MM.1S (cell line): ENCODE data around the gene PA2G4.

Experiments
- DNase-seq: peaks from one replicate; pipeline ENCODE4 v3.0.0-alpha.2; 2015
- H2AFZ ChIP-seq: fragments of 300-600 bp; sonication (generic); 2 replicates; pipeline ENCODE4 v1.6.0; 2016; ENCODE audit warnings: antibody characterized with exemption, low read length
- H3F3A ChIP-seq: fragments of 300-600 bp; sonication (generic); 2 replicates; pipeline ENCODE4 v1.6.1; 2016; ENCODE audit warnings: mild to moderate bottlenecking, antibody characterized with exemption, low read length, moderate library complexity, mixed read lengths; ENCODE audit not compliant: insufficient read depth
- H3K27ac ChIP-seq: fragments of 300-600 bp; sonication (generic); 2 replicates; pipeline ENCODE4 v1.5.1; 2016; ENCODE audit warnings: mild to moderate bottlenecking, low read length
- H3K27me3 ChIP-seq: fragments of 300-600 bp; sonication (generic); replicated peaks from 2 replicates; pipeline ENCODE4 v1.6.0; 2016; ENCODE audit warnings: low read length; ENCODE audit not compliant: insufficient read depth
- H3K36me3 ChIP-seq: fragments of 300-600 bp; sonication (generic); replicated peaks from 2 replicates; pipeline ENCODE4 v1.6.1; 2016; ENCODE audit warnings: mild to moderate bottlenecking, low read length, mixed read lengths; ENCODE audit not compliant: insufficient read depth
- H3K4me1 ChIP-seq: fragments of 300-600 bp; sonication (generic); 2 replicates; pipeline ENCODE4 v1.6.1; 2016; ENCODE audit warnings: low read length, mixed read lengths
- H3K4me2 ChIP-seq: fragments of 300-600 bp; sonication (generic); 2 replicates; pipeline ENCODE4 v1.6.0; 2016; ENCODE audit warnings: low read depth, low read length
- H3K4me3 ChIP-seq: fragments of 300-600 bp; sonication (generic); 2 replicates; pipeline ENCODE4 v1.5.1; 2016; ENCODE audit warnings: low read length, mixed read lengths
- H3K79me2 ChIP-seq: fragments of 300-600 bp; sonication (generic); 2 replicates; pipeline ENCODE4 v1.6.1; 2016; ENCODE audit warnings: mixed run types, low read length, mixed read lengths
- H3K9ac ChIP-seq: fragments of 300-600 bp; sonication (generic); 2 replicates; pipeline ENCODE4 v1.6.1; 2016; ENCODE audit warnings: low read length, mixed read lengths
- H3K9me2 ChIP-seq: fragments of 300-600 bp; sonication (generic); replicated peaks from 2 replicates; pipeline ENCODE4 v1.6.1; 2016; ENCODE audit warnings: mild to moderate bottlenecking, low read length, mixed read lengths; ENCODE audit not compliant: insufficient read depth
- H3K9me3 ChIP-seq: fragments of 300-600 bp; sonication (generic); replicated peaks from 2 replicates; pipeline ENCODE4 v1.6.1; 2016; ENCODE audit warnings: mild to moderate bottlenecking, low read length, mixed read lengths; ENCODE audit not compliant: insufficient read depth
- H4K20me1 ChIP-seq: fragments of 300-600 bp; sonication (generic); 2 replicates; pipeline ENCODE4 v1.6.1; 2016; ENCODE audit warnings: mild to moderate bottlenecking, low read length, moderate library complexity, mixed read lengths; ENCODE audit not compliant: insufficient read depth
- EZH2 ChIP-seq: fragments of 300-600 bp; sonication (generic); optimal IDR thresholded peaks from 2 replicates; pipeline ENCODE3; 2017; ENCODE audit warnings: low read depth, mild to moderate bottlenecking, antibody characterized with exemption, low read length, mixed read lengths
- EZH2phosphoT487 ChIP-seq: fragments of 300-600 bp; sonication (generic); IDR thresholded peaks from 2 replicates; pipeline ENCODE4 v1.6.1; 2018; ENCODE audit warnings: antibody characterized with exemption, low read length
- TF ChIP-seq, protein P1 (sequence below): fragments of 300-600 bp; sonication (generic); IDR thresholded peaks from 2 replicates; pipeline ENCODE4 v1.5.1; 2016; ENCODE audit warnings: antibody characterized with exemption, low read length, mixed read lengths

Gene PA2G4

DNA sequence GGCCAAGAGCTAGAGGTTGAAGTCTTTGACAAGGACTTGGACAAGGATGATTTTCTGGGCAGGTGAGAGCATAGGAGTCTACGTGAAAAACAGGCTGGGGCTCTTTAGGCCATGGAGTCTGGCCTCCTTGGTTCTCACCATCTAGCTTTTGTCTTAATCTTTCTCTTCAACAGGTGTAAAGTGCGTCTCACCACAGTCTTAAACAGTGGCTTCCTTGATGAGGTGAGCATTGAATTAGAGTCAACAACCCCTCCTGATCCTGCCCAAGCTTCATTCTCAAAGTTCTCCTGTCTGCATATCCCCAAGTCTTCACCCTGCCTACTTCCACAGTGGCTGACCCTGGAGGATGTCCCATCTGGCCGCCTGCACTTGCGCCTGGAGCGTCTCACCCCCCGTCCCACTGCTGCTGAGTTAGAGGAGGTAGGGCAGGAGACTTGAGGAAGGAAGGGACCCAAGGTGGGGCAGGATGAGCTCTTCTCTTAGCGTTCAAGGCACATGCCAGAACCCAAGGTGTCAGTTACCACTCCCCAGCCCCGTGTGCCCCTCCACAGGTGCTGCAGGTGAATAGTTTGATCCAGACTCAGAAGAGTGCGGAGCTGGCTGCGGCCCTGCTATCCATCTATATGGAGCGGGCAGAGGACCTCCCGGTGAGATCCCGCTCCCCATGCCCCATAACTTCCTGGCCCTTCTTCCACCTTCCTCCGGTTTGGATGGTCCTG, 33.7 kb downstream of the PA2G4 start:
- H3K36me3 ChIP-seq = no peaks in the 10 kb centered on the region; the same call in 1 of the 2 replicates
- H3K27ac ChIP-seq = no peak overlapping the region

DNA sequence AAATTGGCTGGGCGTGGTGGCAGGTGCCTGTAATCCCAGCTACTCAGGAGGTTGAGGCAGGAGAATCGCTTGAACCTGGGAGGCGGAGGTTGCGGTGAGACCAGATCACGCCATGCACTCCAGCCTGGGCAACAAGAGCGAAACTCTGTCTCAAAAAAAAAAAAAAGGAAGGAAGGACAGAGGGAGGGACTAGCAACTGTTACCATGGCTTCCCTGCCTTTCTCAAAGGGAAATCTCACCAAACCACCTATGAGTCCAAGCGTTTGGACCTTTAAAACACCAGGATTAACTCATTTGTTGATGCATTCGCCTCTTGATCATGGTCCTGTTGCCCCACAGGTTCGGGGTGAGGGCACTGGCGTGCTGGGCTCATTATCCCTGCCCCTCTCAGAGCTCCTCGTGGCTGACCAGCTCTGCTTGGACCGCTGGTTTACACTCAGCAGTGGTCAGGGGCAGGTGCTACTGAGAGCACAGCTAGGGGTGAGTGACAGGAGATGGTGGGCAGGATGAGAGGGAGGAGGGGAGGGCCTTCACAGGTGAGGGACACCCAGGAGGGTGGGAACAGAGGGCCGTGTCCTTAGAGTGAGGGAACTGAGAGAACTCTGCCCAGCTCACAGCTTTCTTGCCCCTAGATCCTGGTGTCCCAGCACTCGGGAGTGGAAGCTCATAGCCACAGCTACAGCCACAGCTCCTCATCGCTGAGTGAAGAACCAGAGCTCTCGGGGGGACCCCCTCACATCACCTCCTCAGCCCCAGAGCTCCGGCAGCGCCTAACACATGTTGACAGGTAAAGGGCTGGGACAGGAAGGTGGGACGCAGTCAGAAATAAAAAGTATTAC, 37.8 kb downstream of the PA2G4 start:
- Histone ChIP-seq H2AFZ (no peak overlapping the region), H3K36me3 (no peaks in the 10 kb centered on the region; the same call in none of the 2 replicates), H3F3A (0 out of 2 replicates have a peak, but pooled peaks cover 11% of the 10 kb centered on the region), H3K9me2 (no peaks in the 10 kb centered on the region), H3K4me3 (no peak overlapping the region), H3K27ac (no peak overlapping the region), H3K27me3 (no peaks in the 10 kb centered on the region), H3K4me1 (no peaks in the 10 kb centered on the region), H4K20me1 (no peaks in the 10 kb centered on the region), H3K79me2 (no peaks in the 10 kb centered on the region), H3K9ac (no peak overlapping the region), H3K9me3 (no peaks in the 10 kb centered on the region), H3K4me2 (no peak overlapping the region)
- TF ChIP-seq EZH2 (no peak), EZH2phosphoT487 (no peak)
- TF ChIP-seq, protein P1, sequence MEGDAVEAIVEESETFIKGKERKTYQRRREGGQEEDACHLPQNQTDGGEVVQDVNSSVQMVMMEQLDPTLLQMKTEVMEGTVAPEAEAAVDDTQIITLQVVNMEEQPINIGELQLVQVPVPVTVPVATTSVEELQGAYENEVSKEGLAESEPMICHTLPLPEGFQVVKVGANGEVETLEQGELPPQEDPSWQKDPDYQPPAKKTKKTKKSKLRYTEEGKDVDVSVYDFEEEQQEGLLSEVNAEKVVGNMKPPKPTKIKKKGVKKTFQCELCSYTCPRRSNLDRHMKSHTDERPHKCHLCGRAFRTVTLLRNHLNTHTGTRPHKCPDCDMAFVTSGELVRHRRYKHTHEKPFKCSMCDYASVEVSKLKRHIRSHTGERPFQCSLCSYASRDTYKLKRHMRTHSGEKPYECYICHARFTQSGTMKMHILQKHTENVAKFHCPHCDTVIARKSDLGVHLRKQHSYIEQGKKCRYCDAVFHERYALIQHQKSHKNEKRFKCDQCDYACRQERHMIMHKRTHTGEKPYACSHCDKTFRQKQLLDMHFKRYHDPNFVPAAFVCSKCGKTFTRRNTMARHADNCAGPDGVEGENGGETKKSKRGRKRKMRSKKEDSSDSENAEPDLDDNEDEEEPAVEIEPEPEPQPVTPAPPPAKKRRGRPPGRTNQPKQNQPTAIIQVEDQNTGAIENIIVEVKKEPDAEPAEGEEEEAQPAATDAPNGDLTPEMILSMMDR = no peak
- DNase-seq = no peak

More for the DNA sequence above, 33.7 kb downstream of the PA2G4 start:
- Histone ChIP-seq H3K79me2 (no peaks in the 10 kb centered on the region), H2AFZ (no peak overlapping the region), H3K4me3 (no peak overlapping the region), H4K20me1 (no peaks in the 10 kb centered on the region), H3K9ac (no peak overlapping the region), H3F3A (0 out of 2 replicates have a peak, but pooled peaks cover 1% of the 10 kb centered on the region), H3K27me3 (no peaks in the 10 kb centered on the region), H3K4me1 (0 out of 2 replicates have a peak, but pooled peaks cover 3% of the 10 kb centered on the region), H3K9me2 (no peaks in the 10 kb centered on the region), H3K9me3 (no peaks in the 10 kb centered on the region), H3K4me2 (no peak overlapping the region)
- TF ChIP-seq EZH2phosphoT487 (no peak), EZH2 (no peak)
- TF ChIP-seq, protein P1 = no peak
- DNase-seq = no peak

DNA sequence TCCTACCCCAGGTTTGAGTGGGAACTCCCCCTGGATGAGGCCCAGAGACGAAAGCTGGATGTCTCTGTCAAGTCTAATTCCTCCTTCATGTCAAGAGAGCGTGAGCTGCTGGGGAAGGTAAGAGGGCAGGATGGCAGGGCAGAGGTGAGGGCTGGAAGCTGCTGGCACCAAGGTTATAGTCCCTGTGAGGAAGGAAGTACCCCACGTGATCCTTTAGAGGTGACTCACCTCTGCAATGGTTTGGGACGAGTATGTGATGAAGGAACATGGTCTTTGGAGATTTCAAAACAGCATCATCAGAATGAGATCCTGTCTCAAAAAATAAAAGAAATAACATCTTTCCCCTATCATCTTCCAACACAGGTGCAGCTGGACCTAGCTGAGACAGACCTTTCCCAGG, 38.9 kb downstream of the PA2G4 start:
- Histone ChIP-seq H3K27ac (no peak overlapping the region), H3K9me2 (no peaks in the 10 kb centered on the region)

More for the DNA sequence above, 38.9 kb downstream of the PA2G4 start:
- Histone ChIP-seq H3K9me3 (no peaks in the 10 kb centered on the region), H2AFZ (no peak overlapping the region), H3K4me1 (no peaks in the 10 kb centered on the region), H3F3A (0 out of 2 replicates have a peak, but pooled peaks cover 11% of the 10 kb centered on the region), H3K4me2 (no peak overlapping the region), H3K79me2 (no peaks in the 10 kb centered on the region), H4K20me1 (no peaks in the 10 kb centered on the region), H3K4me3 (no peak overlapping the region), H3K36me3 (no peaks in the 10 kb centered on the region; the same call in none of the 2 replicates), H3K27me3 (no peaks in the 10 kb centered on the region), H3K9ac (no peak overlapping the region)
- TF ChIP-seq EZH2phosphoT487 = no peak
- TF ChIP-seq, protein P1 = no peak
- TF ChIP-seq EZH2 = no peak
- no peak for DNase-seq
